ENCODE data around the gene EDARADD. TPM values are rescaled to one million over a fixed set of nuclear protein-coding genes. Genes with fewer than 3 reads are reported as not detected.

EDARADD gene
- total and polyA plus RNA-seq, 2 of the 13 experiments (the other 11 are each of a cell fraction or from before 2014, with no cell fraction given), result 0.03 TPM; not detected in 1

DNA sequence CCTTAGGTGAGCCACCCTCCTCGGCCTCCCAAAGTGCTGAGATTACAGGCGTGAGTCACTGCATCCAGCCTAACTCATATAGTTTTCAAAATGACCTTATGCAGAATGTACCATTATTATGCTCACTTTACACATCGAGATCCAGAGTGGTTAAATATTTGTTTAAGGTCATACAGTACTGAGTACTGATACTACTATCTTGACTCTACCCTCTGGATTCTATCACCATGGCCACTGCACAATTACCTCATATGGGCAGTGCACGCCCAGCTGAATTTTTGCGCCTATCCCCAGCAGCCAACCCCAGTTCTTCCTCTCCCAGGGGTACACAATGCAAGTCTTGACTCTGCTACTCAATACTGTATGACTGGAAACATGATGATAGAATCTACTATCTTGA lies 56.7 kb downstream of the EDARADD start:
- no peak overlapping the region for H3K27ac ChIP-seq (ENCODE audit: extremely low read length, insufficient read depth, low read length)
- H3K9me3 ChIP-seq (ENCODE audit: low read length), result no peaks in the 10 kb centered on the region
- no peak overlapping the region for H2AFZ ChIP-seq (ENCODE audit: low read length)
- ATAC-seq (no peak), DNase-seq (ENCODE audit: low spot score) (no peak), FAIRE-seq (no peak)
- no peak overlapping the region for H3K9ac ChIP-seq (ENCODE audit: insufficient read depth, low read depth, low read length)
- H3K36me3 ChIP-seq (replicated peaks in 1 of 2; ENCODE audit: control insufficient read depth in 1 of 2, insufficient read depth in 2 of 2, low read length in 2 of 2), result no peaks in the 10 kb centered on the region
- in situ Hi-C loops (cut with HindIII; ENCODE audit: extremely low pct_ligation_motif_present, low pct_unique_long_range_greater_than_20kb), result no loop called here
- no peak overlapping the region for H3K4me3 ChIP-seq (replicated peaks in 1 of 3; ENCODE audit: insufficient read depth in 1 of 3, low read depth in 2 of 3, low read length in 3 of 3)
- WGBS (ENCODE audit: low lambda C conversion rate), result 65% methylated on average over 5 of the region's 5 CpGs
- H3K79me2 ChIP-seq (ENCODE audit: insufficient read depth, low read length), result no peaks in the 10 kb centered on the region
- H4K20me1 ChIP-seq (ENCODE audit: insufficient read depth, low read length), result no peaks in the 10 kb centered on the region
- H3K27me3 ChIP-seq (ENCODE audit: control insufficient read depth in 1 of 2, insufficient read depth in 2 of 2, low read length in 2 of 2), result no peaks in the 10 kb centered on the region
- H3K4me2 ChIP-seq (ENCODE audit: low read depth, low read length), result no peak overlapping the region
- POLR2A ChIA-PET, result no interaction called here
- no peaks in the 10 kb centered on the region for H3K4me1 ChIP-seq (ENCODE audit: insufficient read depth, low read length)
- BruUV-seq (replicated peaks), result no TSS peak
- intact Hi-C loops (cut with micrococcal nuclease; ENCODE audit: unreplicated experiment), result no loop called here
- TF ChIP-seq HOXA9 (CRISPR knock-in tag; IDR thresholded peaks at IDR 0.05; ENCODE audit: borderline replicate concordance) (no peak), ZNF329 (CRISPR knock-in tag; IDR thresholded peaks at IDR 0.05; ENCODE audit: low read depth) (no peak), ZNF556 (CRISPR knock-in tag; IDR thresholded peaks at IDR 0.05; ENCODE audit: borderline replicate concordance) (no peak), SSRP1 (CRISPR knock-in tag; IDR thresholded peaks at IDR 0.05) (no peak), SCMH1 (CRISPR knock-in tag; IDR thresholded peaks at IDR 0.05; ENCODE audit: borderline replicate concordance) (no peak), SUZ12 (IDR thresholded peaks at IDR 0.05; ENCODE audit: low read depth, low read length) (no peak), ZNF138 (CRISPR knock-in tag; IDR thresholded peaks at IDR 0.05; ENCODE audit: low read depth) (no peak), PCBP2 (optimal IDR thresholded peaks at IDR 0.05; ENCODE audit: low read depth, low read length, poor library complexity, severe bottlenecking) (no peak), MED1 (CRISPR knock-in tag; IDR thresholded peaks at IDR 0.05) (no peak), IKZF4 (CRISPR knock-in tag; IDR thresholded peaks at IDR 0.05; ENCODE audit: borderline replicate concordance, low read depth, not compliant biosample characterization) (no peak), PLRG1 (conservative IDR thresholded peaks at IDR 0.05) (no peak), RXRB (CRISPR knock-in tag; IDR thresholded peaks at IDR 0.05; ENCODE audit: borderline replicate concordance) (no peak)
- TF ChIP-seq, protein P1, sequence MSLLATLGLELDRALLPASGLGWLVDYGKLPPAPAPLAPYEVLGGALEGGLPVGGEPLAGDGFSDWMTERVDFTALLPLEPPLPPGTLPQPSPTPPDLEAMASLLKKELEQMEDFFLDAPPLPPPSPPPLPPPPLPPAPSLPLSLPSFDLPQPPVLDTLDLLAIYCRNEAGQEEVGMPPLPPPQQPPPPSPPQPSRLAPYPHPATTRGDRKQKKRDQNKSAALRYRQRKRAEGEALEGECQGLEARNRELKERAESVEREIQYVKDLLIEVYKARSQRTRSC (CRISPR knock-in tag; IDR thresholded peaks at IDR 0.05; ENCODE audit: low read depth), result no peak
- TF ChIP-seq, protein P2, sequence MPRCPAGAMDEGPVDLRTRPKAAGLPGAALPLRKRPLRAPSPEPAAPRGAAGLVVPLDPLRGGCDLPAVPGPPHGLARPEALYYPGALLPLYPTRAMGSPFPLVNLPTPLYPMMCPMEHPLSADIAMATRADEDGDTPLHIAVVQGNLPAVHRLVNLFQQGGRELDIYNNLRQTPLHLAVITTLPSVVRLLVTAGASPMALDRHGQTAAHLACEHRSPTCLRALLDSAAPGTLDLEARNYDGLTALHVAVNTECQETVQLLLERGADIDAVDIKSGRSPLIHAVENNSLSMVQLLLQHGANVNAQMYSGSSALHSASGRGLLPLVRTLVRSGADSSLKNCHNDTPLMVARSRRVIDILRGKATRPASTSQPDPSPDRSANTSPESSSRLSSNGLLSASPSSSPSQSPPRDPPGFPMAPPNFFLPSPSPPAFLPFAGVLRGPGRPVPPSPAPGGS (CRISPR knock-in tag; IDR thresholded peaks at IDR 0.05), result no peak
- CTCF ChIA-PET (ENCODE audit: low intra/inter-chr PET ratio, low total read pairs), result no interaction called here

Measured in HepG2 (cell line).